ENCODE measurements around the gene LPO. TPM values are rescaled to one million over a fixed set of nuclear protein-coding genes. Genes with fewer than 3 reads are reported as not detected.

Gene LPO
- total and polyA plus RNA-seq, 2 donors (not counting 3 experiments of a cell fraction or from before 2014, with no cell fraction given), result not detected

- H3K9me1 ChIP-seq (replicated peaks; ENCODE audit: control insufficient read depth, extremely low read depth, insufficient read depth, low read length), result no peaks in the 10 kb centered on the region
- no peak for TF ChIP-seq MAX (IDR thresholded peaks at IDR 0.05; ENCODE audit: insufficient read depth, insufficient read length)
- TF ChIP-seq EZH2 (IDR thresholded peaks at IDR 0.05; ENCODE audit: borderline replicate concordance, low read depth, low read length, severe bottlenecking), result no peak
- TF ChIP-seq JUN (IDR thresholded peaks at IDR 0.05; ENCODE audit: borderline replicate concordance, insufficient read depth, insufficient read length, low read depth), result no peak
- no peak for TF ChIP-seq CTCF (IDR thresholded peaks at IDR 0.05; ENCODE audit: extremely low read depth in 1 of 2, insufficient read depth in 1 of 2, low read depth in 1 of 2, low read length in 2 of 2)
- no peak for TF ChIP-seq MYC (IDR thresholded peaks at IDR 0.05; ENCODE audit: low read depth, low read length)
- no peak for TF ChIP-seq POLR2A (IDR thresholded peaks at IDR 0.05; ENCODE audit: low read depth, low read length)
- TF ChIP-seq FOS (IDR thresholded peaks at IDR 0.05; ENCODE audit: borderline replicate concordance, insufficient read depth, low read length), result no peak
- TF ChIP-seq GATA2 (IDR thresholded peaks at IDR 0.05; ENCODE audit: insufficient read depth, insufficient read length, low read depth, low read length), result no peak
- TF ChIP-seq POLR2AphosphoS5 (IDR thresholded peaks at IDR 0.05; ENCODE audit: insufficient read depth, low read depth, low read length), result no peak
- dilution Hi-C loops (cut with MboI; ENCODE audit: extremely low pct_ligation_motif_present, low sequenced_read_pairs) (no loop called here), intact Hi-C loops (cut with micrococcal nuclease) (no loop called here)
- H3K79me2 ChIP-seq (ENCODE audit: control insufficient read depth, insufficient read depth, low read length), result no peaks in the 10 kb centered on the region
- H3K27ac ChIP-seq (ENCODE audit: insufficient read depth, low read depth, low read length), result no peak overlapping the region
- H4K20me1 ChIP-seq (replicated peaks; ENCODE audit: control insufficient read depth, extremely low read depth, insufficient read depth, low read length), result no peaks in the 10 kb centered on the region
- POLR2A ChIA-PET, result no interaction called here
- no TSS peak for BruUV-seq (replicated peaks)
- H3K27me3 ChIP-seq (ENCODE audit: control insufficient read depth in 2 of 2, insufficient read depth in 2 of 2, low read length in 2 of 2), result peaks cover 2 to 6% of the 10 kb centered on the region in 2 experiments
- H3K4me2 ChIP-seq (ENCODE audit: insufficient read depth, low read length), result no peak overlapping the region
- CTCF ChIA-PET, result interaction anchor here (0.8 to 2.6 kb wide), 5 partner anchors 14 to 145 kb away, joined by 3 to 30 read pairs (median 8); partner anchors contain the start of gene RNF43
- no peak overlapping the region for H3K4me3 ChIP-seq (replicated peaks in 1 of 3; ENCODE audit: insufficient read depth in 1 of 3, low read depth in 1 of 3, low read length in 3 of 3)
- no peak overlapping the region for H3K9ac ChIP-seq (replicated peaks; ENCODE audit: extremely low read depth, insufficient read depth, low read length)
- DNase-seq (ENCODE audit: low read depth, low spot score) (no peak), FAIRE-seq (no peak)
- no peaks in the 10 kb centered on the region for H3K36me3 ChIP-seq (ENCODE audit: control insufficient read depth in 2 of 2, extremely low read depth in 1 of 2, insufficient read depth in 2 of 2, low read length in 2 of 2)
- H3K4me1 ChIP-seq (ENCODE audit: control insufficient read depth, extremely low read depth, insufficient read depth, low read length), result no peaks in the 10 kb centered on the region
- H3K9me3 ChIP-seq (replicated peaks; ENCODE audit: control insufficient read depth, insufficient read depth, low read length), result no peaks in the 10 kb centered on the region
- H2AFZ ChIP-seq (ENCODE audit: low read depth, low read length), result no peak overlapping the region
These were observed 64.7 kb downstream of the LPO start for GRCh38 chr17:58302919-58303585.

All from endothelial cell of umbilical vein (primary cell).